GM10266 (cell line): ENCODE data around the gene GRID1.

Experiments
- DNase-seq: peaks from one replicate; pipeline ENCODE4 v3.0.0; 2012; ENCODE audit errors: extremely low spot score
- TF ChIP-seq, protein P1 (sequence below): IDR thresholded peaks from 2 replicates; pipeline ENCODE4 v1.5.1; 2012; ENCODE audit warnings: mild to moderate bottlenecking, low read depth; ENCODE audit not compliant: control insufficient read depth, insufficient read depth; ENCODE audit errors: missing control alignments

The GRID1 gene

DNA sequence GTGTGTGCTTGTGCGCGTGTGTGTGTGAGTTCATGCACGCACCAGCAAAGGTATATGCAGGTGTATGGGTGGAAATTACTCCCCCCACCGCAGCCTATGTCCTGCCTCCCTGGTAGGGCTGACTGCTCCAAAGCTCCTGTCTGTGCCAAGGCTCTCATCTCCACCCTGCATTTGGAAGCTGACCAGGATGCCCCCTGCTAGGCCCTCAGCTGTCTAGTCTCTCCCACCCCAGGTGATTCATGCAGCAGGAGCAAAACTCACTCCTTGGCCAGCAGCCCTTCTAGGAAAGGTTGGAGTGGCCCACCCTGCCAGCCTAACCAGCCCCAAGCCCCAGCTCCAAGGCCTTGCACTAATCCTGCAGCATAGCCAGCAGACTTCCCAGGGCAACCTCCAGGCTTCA, 148.4 kb downstream of the GRID1 start:
- no peak for DNase-seq
- TF ChIP-seq, protein P1, sequence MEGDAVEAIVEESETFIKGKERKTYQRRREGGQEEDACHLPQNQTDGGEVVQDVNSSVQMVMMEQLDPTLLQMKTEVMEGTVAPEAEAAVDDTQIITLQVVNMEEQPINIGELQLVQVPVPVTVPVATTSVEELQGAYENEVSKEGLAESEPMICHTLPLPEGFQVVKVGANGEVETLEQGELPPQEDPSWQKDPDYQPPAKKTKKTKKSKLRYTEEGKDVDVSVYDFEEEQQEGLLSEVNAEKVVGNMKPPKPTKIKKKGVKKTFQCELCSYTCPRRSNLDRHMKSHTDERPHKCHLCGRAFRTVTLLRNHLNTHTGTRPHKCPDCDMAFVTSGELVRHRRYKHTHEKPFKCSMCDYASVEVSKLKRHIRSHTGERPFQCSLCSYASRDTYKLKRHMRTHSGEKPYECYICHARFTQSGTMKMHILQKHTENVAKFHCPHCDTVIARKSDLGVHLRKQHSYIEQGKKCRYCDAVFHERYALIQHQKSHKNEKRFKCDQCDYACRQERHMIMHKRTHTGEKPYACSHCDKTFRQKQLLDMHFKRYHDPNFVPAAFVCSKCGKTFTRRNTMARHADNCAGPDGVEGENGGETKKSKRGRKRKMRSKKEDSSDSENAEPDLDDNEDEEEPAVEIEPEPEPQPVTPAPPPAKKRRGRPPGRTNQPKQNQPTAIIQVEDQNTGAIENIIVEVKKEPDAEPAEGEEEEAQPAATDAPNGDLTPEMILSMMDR = no peak

DNA sequence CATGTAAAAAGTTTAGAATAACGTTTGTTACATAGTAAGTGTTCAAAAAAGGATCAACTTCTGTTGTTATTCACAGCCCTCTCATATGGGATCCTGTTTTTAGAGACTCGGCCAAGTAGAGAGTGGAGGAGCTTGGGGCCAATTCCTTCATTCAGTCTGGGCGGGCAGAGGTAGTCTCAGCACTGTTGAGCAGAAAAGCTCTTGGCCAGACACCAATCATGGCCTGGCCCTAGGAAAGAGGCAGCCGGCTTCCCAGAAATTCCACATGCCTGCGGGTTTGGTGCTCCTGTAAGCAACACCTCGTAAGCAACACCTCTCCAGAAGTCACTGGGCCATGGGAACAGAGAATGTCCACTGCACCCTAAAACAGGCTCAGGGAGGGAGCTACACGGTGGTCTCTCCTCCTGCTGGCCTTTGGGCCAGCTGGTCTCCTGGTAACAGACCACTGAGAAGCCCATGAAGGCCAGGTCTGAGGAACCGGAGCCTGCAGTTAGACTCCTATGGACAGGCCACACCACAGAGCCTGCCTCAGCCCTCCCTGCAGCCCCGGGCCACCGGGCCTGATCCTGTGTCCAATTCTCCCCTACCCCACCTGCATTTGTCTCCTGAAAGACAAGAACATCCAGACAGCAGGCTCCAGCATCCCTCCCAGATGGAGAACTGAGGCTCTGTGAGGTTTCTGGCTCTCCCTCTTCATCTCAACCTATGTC, 149.1 kb downstream of the GRID1 start:
- TF ChIP-seq, protein P1 = no peak
- DNase-seq = no peak

DNA sequence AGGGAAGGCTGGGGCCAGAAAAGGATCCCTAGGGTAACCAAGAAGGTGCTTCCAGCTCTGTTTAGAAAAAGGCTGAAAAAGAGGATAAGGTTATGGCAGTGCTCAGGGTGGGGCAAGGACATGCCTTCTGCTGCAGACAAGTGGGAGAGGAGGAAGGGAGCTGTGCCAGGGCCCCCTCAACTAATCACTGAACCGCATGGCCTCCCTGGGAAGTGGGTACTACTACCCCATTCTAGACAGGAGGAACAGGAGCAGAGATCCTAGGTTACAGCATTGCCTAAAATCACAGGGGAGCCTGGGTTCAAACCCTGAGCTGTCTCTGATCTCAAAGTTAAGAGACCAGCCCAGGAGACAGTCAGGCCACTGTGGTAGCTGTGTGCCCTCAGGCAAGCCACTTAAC, 149.7 kb downstream of the GRID1 start:
- TF ChIP-seq, protein P1 = no peak
- DNase-seq = no peak

DNA sequence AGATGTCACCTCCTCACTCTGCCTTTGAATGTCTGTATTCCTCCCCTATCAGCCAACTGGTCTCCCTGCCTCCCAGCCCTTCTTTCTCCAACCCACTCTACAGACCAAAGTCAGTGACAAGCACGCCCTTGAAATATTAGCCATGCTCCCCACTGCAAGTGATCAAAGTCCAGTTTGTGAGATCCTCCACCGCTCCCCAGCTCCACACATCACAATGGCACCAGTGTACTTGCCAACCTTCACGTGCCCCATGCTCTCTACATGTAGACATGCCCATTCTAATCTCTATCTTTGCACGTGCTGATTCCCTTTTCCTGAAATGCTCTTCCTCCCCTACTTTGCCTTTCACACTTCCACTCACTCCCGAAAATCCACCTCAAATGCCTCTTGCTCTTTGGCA, 150.9 kb downstream of the GRID1 start:
- no peak for DNase-seq
- TF ChIP-seq, protein P1 = no peak

DNA sequence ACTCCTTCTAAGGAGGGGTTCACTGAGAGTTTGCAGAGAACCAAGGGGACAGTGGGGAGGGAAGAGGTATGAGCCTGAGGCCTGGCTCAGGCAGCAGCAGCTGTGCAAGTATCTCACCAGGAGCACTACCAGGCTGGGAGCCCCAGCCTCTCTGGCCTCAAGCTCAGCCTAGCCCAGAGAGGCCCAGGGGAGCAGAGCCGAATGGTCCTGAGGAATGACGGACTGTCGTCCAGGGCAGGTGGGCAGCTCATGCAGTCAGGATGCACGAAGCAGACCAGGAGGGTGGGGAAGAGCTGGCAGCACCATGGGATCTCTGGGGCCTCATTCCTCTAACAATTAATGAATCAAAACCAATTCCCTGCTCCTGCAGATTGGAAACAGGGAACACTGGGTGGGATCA, 151.5 kb downstream of the GRID1 start:
- DNase-seq = no peak

DNA sequence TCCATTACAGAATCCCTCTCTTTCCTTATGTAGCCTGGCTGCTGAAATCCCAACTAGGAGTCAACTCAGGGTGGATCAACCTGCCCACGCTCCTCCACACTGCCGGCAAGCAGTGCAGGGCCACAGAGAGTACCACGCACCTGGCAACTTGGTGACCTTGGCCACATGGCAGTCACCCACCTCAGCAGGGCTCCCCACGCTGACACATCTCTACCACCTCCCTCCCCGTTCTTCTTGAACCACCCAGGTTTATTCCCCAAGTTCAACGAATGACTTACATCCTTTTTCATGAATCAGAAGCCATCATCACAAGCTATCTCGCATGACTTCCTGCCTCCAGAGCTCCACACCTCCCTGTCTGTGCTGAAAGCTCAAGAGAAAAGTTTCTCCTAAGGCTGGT, 153.4 kb downstream of the GRID1 start:
- TF ChIP-seq, protein P1 = no peak
- no peak for DNase-seq

More for the DNA sequence above, 151.5 kb downstream of the GRID1 start:
- TF ChIP-seq, protein P1 = no peak

DNA sequence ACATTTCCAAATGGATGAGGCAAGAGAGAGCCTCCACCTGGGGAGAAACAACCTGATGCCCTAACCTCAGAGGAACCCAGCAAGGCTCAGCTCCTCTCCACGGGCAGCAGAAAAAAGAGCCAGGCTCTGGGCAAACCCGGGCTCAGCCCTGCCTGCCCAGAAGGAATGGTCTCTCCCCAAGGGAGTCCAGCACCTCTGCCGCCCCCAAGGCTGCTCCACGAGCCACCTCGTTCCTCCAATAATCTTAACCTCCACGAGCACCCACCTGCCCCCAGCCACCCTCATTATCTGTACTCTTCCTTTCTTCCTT, 154.2 kb downstream of the GRID1 start:
- no peak for DNase-seq
- TF ChIP-seq, protein P1 = no peak
